Endothelial cell (in vitro differentiated cells): Measurements from ENCODE around the gene ZNF563. TPM values are rescaled to one million over a fixed set of nuclear protein-coding genes. Genes with fewer than 3 reads are reported as not detected.

Experiments used
- DNase-seq: peaks from one replicate; pipeline ENCODE4 v3.0.0; 2021; ENCODE audit warnings: low spot score
- H3K27ac Mint-ChIP-seq: one replicate; pipeline ENCODE4 v1.8.0; 2021; ENCODE audit warnings: mixed read lengths, inconsistent platforms; ENCODE audit not compliant: unreplicated experiment
- H3K27me3 Mint-ChIP-seq: one replicate; pipeline ENCODE4 v1.8.0; 2021; ENCODE audit warnings: mild to moderate bottlenecking, moderate library complexity, mixed read lengths, inconsistent platforms; ENCODE audit not compliant: unreplicated experiment
- H3K36me3 Mint-ChIP-seq: one replicate; pipeline ENCODE4 v1.8.0; 2021; ENCODE audit warnings: mild to moderate bottlenecking, low read depth, mixed read lengths, inconsistent platforms; ENCODE audit not compliant: unreplicated experiment
- H3K4me1 Mint-ChIP-seq: one replicate; pipeline ENCODE4 v1.8.0; 2021; ENCODE audit warnings: mild to moderate bottlenecking, mixed read lengths, inconsistent platforms; ENCODE audit not compliant: unreplicated experiment
- H3K4me3 Mint-ChIP-seq: one replicate; pipeline ENCODE4 v1.8.0; 2021; ENCODE audit warnings: mild to moderate bottlenecking, mixed read lengths, inconsistent platforms; ENCODE audit not compliant: unreplicated experiment
- H3K9me3 Mint-ChIP-seq: one replicate; pipeline ENCODE4 v1.8.0; 2021; ENCODE audit warnings: mixed read lengths, inconsistent platforms; ENCODE audit not compliant: unreplicated experiment
- CTCF ChIP-seq: fragments of 200-600 bp; sonication (generic); IDR thresholded peaks from one replicate; pipeline ENCODE4 v1.5.0; 2021; ENCODE audit warnings: antibody characterized with exemption; ENCODE audit not compliant: unreplicated experiment
- total RNA-seq: library from RNA; stranded (reverse); fragmentation: NEBNext Ultra II Directional; extraction: Animal tissue kit (Norgen Biotek cat#: 25700); gene quantifications from one replicate; pipeline ENCODE4 v1.2.1, GENCODE V29; 2021; ENCODE audit not compliant: unreplicated experiment

The ZNF563 gene
- total RNA-seq, 1 donor from 2014 or later: 1.2 TPM

- DNase-seq: no peak
- H3K4me1 Mint-ChIP-seq: no peaks in the 10 kb centered on the region
- H3K4me3 Mint-ChIP-seq: peak overlapping the region; percentile 83
- H3K27me3 Mint-ChIP-seq: no peaks in the 10 kb centered on the region
- peaks cover 66% of the 10 kb centered on the region for H3K9me3 Mint-ChIP-seq
- no peak overlapping the region for H3K27ac Mint-ChIP-seq
- TF ChIP-seq CTCF: no peak
- H3K36me3 Mint-ChIP-seq: peaks cover 72% of the 10 kb centered on the region
Observed at GRCh38 chr19:12350185-12350889, 16.9 kb upstream of the ZNF563 start.

- DNase-seq: no peak
- no peak for TF ChIP-seq CTCF
- Mint-ChIP-seq H3K27me3 (peaks cover 2% of the 10 kb centered on the region), H3K4me3 (peak overlapping the region; percentile 57), H3K4me1 (no peaks in the 10 kb centered on the region), H3K36me3 (peaks cover 59% of the 10 kb centered on the region), H3K27ac (no peak overlapping the region), H3K9me3 (peaks cover 42% of the 10 kb centered on the region)
Observed at GRCh38 chr19:12346896-12347295, 13.5 kb upstream of the ZNF563 start.

DNA sequence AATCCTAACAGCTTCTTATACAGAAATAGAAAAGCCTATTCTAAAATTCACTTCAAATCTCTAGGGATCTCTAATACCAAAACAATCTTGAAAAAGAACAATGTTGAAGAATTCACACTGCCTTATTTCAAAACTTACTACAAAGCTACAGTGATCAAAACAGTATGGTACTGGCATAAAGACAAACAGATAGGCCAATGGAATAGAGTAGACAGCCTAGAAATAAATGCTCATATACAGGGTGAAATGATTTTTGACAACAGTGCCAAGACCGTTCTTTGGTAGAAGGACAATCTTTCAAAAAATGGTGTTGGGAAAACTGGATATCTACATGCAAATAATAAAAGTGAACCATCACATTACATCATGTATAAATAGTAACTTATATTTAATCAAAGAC is 11.8 kb upstream of the ZNF563 start:
- Mint-ChIP-seq H3K27me3 (peaks cover 2% of the 10 kb centered on the region), H3K36me3 (peaks cover 48% of the 10 kb centered on the region), H3K4me3 (no peak overlapping the region), H3K9me3 (peaks cover 29% of the 10 kb centered on the region), H3K27ac (no peak overlapping the region), H3K4me1 (no peaks in the 10 kb centered on the region)
- TF ChIP-seq CTCF: no peak
- DNase-seq: no peak

DNA sequence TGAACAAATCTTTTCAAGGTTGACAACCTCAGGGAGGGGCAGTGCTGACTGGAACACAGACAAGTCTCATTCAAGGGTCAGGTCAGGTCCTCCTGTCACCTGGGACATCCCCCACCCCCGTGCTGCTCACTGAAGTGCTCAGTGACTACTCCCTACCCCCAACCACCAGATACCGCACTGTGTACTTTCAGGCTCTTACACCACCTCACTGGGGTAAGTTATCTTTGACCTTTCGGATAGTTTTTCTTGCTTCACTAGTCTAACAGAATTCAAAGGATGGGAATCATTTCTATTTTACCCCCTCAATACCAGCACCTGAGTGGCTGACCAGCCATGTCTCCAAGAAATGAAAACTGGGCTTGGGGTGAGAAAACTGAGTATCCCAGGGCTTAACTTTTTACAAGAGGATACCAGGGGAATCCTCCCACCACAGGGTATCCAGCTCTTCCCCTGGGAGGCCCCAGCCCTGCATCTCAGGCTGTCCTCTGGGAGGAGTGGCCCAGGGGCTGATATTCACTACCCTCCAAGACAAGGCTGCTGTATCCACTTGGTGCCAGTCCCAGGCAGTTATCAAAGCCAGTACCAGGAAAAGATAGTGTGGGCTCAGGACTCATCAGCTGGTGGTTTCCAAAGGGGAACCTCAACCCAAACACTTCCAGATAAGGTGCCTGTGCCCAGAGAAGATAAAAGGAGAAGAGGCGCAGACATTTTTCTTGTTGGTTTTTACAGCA is 2.1 kb downstream of the ZNF563 start:
- Mint-ChIP-seq H3K36me3 (peaks cover 12% of the 10 kb centered on the region), H3K4me1 (no peaks in the 10 kb centered on the region), H3K27ac (no peak overlapping the region), H3K9me3 (peaks cover 7% of the 10 kb centered on the region), H3K4me3 (no peak overlapping the region), H3K27me3 (peaks cover 2% of the 10 kb centered on the region)
- no peak for DNase-seq
- TF ChIP-seq CTCF: no peak

GRCh38 chr19:12330340-12330739 is 3.1 kb downstream of the ZNF563 start:
- H3K9me3 Mint-ChIP-seq: peaks cover 12% of the 10 kb centered on the region
- peaks cover 2% of the 10 kb centered on the region for H3K27me3 Mint-ChIP-seq
- no peak overlapping the region for H3K4me3 Mint-ChIP-seq

More at GRCh38 chr19:12330340-12330739, 3.1 kb downstream of the ZNF563 start:
- Mint-ChIP-seq H3K4me1 (no peaks in the 10 kb centered on the region), H3K36me3 (peaks cover 8% of the 10 kb centered on the region), H3K27ac (no peak overlapping the region)
- DNase-seq: no peak
- TF ChIP-seq CTCF: no peak
